ENCODE results near the gene BRF1.
"Not testable (repeated sequence)": the region's sequence is repeated elsewhere in the genome, so short reads cannot be mapped to it uniquely, and the experiment has no call there.

Gene BRF1

DNA sequence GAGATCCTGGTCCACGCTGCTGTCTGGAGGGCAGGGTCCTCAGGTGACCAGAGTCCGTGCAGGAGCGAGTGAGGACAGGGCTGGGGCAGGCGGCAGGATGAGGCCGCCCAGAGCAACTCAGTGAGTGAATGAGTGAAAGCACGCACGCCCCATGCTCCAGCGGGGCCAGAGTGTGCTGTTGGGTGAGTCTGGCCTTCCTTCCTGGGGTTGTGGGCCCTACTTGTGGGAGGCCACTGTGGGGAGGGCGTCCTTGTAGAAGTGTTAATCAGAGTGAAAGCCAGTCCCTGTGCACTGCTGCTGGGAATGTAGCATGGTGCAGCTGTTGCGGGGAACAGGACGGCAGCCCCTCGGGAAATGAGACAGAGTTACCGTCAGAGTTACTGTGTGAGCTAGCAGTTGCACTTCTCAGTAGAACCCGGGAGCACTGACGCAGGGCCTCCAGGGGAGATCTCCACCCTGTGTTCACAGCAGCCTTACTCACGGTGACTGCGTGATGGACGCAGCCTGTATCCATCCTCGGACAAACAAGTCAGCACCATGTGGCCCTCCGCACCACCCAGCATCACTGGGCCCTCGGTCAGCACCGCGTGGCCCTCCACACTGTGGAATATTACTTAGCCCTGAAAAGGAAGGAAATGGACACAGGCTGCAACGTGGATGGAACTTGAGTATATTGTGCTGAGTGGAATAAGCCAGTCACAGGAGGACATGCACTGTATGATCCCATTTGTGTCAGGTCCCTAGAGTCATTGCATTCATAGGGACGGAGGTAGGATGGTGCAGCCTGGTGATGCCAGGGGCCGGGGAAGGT, 35.9 kb upstream of the BRF1 start:
- in situ Hi-C loops (cut with MboI; ENCODE audit: low sequenced_read_pairs) = no loop called here
- Histone ChIP-seq H3K9me3 (no peaks in the 10 kb centered on the region), H3K27me3 (ENCODE audit: low read depth) (no peaks in the 10 kb centered on the region), H3K4me3 (no peak overlapping the region), H3K36me3 (replicated peaks) (no peaks in the 10 kb centered on the region), H3K4me1 (no peaks in the 10 kb centered on the region)
- DNase-seq (ENCODE audit: low spot score in 2 of 2) = no peak

GRCh38 chr14:105335735-105336476, 35.1 kb upstream of the BRF1 start:
- H3K36me3 ChIP-seq (replicated peaks) = no peaks in the 10 kb centered on the region
- H3K4me3 ChIP-seq = no peak overlapping the region
- in situ Hi-C loops (cut with MboI; ENCODE audit: low sequenced_read_pairs) = no loop called here
- no peaks in the 10 kb centered on the region for H3K27me3 ChIP-seq (ENCODE audit: low read depth)
- no peaks in the 10 kb centered on the region for H3K4me1 ChIP-seq
- H3K9me3 ChIP-seq = no peaks in the 10 kb centered on the region
- no peak for DNase-seq (ENCODE audit: low spot score in 2 of 2)

DNA sequence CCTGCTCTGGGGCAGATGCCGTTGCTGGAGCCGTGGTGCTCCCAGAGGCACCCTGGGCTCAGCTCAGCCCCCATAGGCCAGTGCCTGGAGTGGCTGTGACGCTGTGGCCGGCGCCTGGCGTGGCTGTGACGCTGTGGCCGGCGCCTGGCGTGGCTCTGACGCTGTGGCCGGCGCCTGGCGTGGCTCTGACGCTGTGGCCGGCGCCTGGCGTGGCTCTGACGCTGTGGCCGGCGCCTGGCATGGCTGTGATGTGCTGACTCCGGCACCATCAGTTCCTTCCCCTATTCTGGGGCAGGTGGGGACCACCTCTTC, 34.4 kb upstream of the BRF1 start:
- H3K9me3 ChIP-seq; H3K4me3 ChIP-seq; H3K4me1 ChIP-seq; H3K27me3 ChIP-seq (ENCODE audit: low read depth); in situ Hi-C loops (cut with MboI; ENCODE audit: low sequenced_read_pairs); H3K36me3 ChIP-seq (replicated peaks); DNase-seq (ENCODE audit: low spot score in 2 of 2): not testable (repeated sequence)

DNA sequence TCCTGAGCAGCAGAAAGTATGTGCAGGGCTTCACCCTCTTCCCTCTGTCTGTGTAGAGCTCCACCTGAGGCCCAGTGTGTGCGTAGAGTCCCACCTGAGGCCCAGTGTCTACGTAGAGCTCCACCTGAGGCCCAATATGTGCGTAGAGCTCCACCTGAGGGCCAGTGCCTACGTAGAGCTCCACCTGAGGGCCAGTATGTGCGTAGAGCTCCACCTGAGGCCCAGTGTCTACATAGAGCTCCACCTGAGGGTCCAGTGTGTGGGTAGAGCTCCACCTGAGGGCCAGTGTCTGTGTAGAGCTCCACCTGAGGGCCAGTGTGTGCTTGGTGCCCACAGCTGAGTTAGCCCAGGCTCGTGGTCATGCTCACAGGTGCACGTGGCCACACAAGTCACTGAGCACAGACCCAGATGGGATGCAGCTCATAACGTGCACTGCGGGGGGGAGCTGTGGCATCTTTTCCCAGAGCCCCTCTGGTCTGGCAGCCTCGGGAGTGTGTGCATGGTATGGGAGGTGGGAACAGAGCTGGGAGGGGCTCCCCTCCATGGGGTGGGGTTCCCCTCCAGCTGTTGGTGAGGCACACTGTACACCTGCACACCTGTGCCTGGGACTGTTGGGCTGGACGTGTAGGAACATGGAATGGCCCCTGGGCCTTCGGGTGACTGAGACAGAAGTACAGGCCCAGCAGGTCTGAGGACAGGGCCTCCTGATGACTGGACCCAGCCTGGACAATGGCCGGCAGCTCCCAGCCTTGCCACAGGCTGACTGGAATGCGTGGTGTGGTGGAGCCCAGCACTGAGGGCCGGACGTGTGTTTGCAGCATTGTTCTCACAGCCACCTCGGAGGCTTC, 33.8 kb upstream of the BRF1 start:
- Histone ChIP-seq H3K4me1 (no peaks in the 10 kb centered on the region), H3K9me3 (no peaks in the 10 kb centered on the region), H3K36me3 (replicated peaks) (no peaks in the 10 kb centered on the region), H3K4me3 (no peak overlapping the region), H3K27me3 (ENCODE audit: low read depth) (no peaks in the 10 kb centered on the region)
- no peak for DNase-seq (ENCODE audit: low spot score in 2 of 2)
- in situ Hi-C loops (cut with MboI; ENCODE audit: low sequenced_read_pairs) = no loop called here

DNA sequence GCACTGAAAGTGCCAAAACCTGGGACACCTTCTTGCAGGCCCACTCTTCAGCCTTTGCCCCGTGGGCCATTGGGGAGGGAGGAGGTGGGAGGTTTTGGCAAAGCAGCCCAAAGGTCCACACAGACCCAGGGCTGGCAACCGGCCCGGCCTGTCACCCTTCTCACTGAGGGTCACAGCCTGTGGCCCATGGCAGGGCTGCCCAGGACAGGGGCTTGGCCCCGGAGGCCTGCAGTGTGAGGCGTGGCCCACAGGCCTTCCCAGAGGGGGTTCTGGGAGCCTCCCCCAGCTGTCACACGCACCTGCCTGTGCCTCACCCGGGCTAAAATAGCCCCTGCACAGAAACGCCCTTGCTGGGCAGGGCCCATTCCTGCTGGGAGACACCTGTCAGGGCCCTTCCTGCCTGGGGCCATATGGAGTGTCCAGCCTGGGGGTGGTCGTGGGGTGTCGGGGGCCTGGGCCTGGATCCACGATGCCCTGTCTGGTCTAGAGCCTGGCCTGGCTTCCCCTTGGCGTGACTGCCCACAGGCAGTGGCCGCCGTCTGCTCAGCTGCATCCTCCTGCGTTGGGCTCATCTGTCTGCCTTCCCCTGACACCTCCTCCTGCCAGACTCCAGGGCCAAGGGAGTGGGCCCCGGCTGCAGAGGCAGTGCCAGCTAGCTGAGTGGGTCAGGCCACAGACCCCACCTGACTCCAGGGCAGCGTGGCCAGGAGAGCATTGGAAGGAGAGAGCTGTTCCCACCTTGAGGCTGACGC, 33.0 kb upstream of the BRF1 start:
- no peak for DNase-seq (ENCODE audit: low spot score in 2 of 2)
- in situ Hi-C loops (cut with MboI; ENCODE audit: low sequenced_read_pairs) = no loop called here
- H3K27me3 ChIP-seq (ENCODE audit: low read depth) = no peaks in the 10 kb centered on the region

GRCh38 chr14:105333020-105333490, 32.3 kb upstream of the BRF1 start:
- no peak overlapping the region for H3K4me3 ChIP-seq
- no peaks in the 10 kb centered on the region for H3K36me3 ChIP-seq (replicated peaks)
- no peaks in the 10 kb centered on the region; the same call in 1 of the 2 replicates for H3K4me1 ChIP-seq
- no peak for DNase-seq (ENCODE audit: low spot score in 2 of 2)
- no peaks in the 10 kb centered on the region for H3K27me3 ChIP-seq (ENCODE audit: low read depth)
- in situ Hi-C loops (cut with MboI; ENCODE audit: low sequenced_read_pairs) = no loop called here
- no peaks in the 10 kb centered on the region for H3K9me3 ChIP-seq

More for the DNA sequence above, 33.0 kb upstream of the BRF1 start:
- Histone ChIP-seq H3K9me3 (no peaks in the 10 kb centered on the region), H3K4me3 (no peak overlapping the region), H3K4me1 (no peaks in the 10 kb centered on the region), H3K36me3 (replicated peaks) (no peaks in the 10 kb centered on the region)

DNA sequence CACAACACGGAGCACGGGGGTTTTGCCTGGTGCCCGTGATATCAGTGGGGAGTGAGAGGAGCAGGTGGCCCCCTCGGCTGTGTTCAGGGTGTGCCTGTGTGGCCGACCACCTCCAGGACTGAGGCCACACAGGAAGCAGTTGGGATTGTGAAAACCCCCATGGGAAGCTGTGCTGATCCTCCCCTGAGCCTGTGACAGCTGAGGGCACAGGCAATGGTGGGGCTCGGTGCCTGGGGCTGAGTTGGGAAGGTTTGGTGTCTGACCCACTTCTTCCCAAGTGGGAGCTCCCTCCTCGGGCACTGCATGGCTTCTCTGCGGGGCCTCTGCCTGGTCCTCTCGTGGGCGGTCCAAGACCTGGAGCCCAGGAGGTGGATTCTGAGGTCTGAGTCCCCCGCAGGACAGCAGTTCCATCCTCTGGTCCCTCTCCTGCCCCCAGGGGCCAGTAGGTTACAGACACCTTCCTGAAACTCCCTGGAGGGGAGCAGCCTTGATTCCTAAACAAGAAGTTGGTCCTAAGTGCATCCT, 31.6 kb upstream of the BRF1 start:
- Histone ChIP-seq H3K9me3 (no peaks in the 10 kb centered on the region), H3K27me3 (ENCODE audit: low read depth) (no peaks in the 10 kb centered on the region), H3K4me3 (no peak overlapping the region), H3K4me1 (no peaks in the 10 kb centered on the region; the same call in 1 of the 2 replicates), H3K36me3 (replicated peaks) (no peaks in the 10 kb centered on the region)
- DNase-seq (ENCODE audit: low spot score in 2 of 2) = no peak
- in situ Hi-C loops (cut with MboI; ENCODE audit: low sequenced_read_pairs) = no loop called here

- no peaks in the 10 kb centered on the region for H3K27me3 ChIP-seq (ENCODE audit: low read depth)
- H3K4me1 ChIP-seq = no peaks in the 10 kb centered on the region; the same call in 1 of the 2 replicates
- no peaks in the 10 kb centered on the region for H3K36me3 ChIP-seq (replicated peaks)
- in situ Hi-C loops (cut with MboI; ENCODE audit: low sequenced_read_pairs) = no loop called here
- no peaks in the 10 kb centered on the region for H3K9me3 ChIP-seq
- no peak overlapping the region for H3K4me3 ChIP-seq
- no peak for DNase-seq (ENCODE audit: low spot score in 2 of 2)
These were observed 31.0 kb upstream of the BRF1 start for GRCh38 chr14:105331575-105332349.

GRCh38 chr14:105330491-105330895, 29.7 kb upstream of the BRF1 start:
- Histone ChIP-seq H3K9me3 (no peaks in the 10 kb centered on the region), H3K27me3 (ENCODE audit: low read depth) (no peaks in the 10 kb centered on the region), H3K36me3 (replicated peaks) (no peaks in the 10 kb centered on the region), H3K4me1 (peaks cover 3% of the 10 kb centered on the region; the same call in 1 of the 2 replicates), H3K4me3 (no peak overlapping the region)
- in situ Hi-C loops (cut with MboI; ENCODE audit: low sequenced_read_pairs) = no loop called here
- DNase-seq (ENCODE audit: low spot score in 2 of 2) = no peak

- Histone ChIP-seq H3K9me3 (no peaks in the 10 kb centered on the region), H3K4me1 (peaks cover 3% of the 10 kb centered on the region; the same call in 1 of the 2 replicates), H3K4me3 (no peak overlapping the region), H3K27me3 (ENCODE audit: low read depth) (no peaks in the 10 kb centered on the region), H3K36me3 (replicated peaks) (no peaks in the 10 kb centered on the region)
- in situ Hi-C loops (cut with MboI; ENCODE audit: low sequenced_read_pairs) = no loop called here
- no peak for DNase-seq (ENCODE audit: low spot score in 2 of 2)
These were observed 28.8 kb upstream of the BRF1 start for GRCh38 chr14:105329411-105330150.

DNA sequence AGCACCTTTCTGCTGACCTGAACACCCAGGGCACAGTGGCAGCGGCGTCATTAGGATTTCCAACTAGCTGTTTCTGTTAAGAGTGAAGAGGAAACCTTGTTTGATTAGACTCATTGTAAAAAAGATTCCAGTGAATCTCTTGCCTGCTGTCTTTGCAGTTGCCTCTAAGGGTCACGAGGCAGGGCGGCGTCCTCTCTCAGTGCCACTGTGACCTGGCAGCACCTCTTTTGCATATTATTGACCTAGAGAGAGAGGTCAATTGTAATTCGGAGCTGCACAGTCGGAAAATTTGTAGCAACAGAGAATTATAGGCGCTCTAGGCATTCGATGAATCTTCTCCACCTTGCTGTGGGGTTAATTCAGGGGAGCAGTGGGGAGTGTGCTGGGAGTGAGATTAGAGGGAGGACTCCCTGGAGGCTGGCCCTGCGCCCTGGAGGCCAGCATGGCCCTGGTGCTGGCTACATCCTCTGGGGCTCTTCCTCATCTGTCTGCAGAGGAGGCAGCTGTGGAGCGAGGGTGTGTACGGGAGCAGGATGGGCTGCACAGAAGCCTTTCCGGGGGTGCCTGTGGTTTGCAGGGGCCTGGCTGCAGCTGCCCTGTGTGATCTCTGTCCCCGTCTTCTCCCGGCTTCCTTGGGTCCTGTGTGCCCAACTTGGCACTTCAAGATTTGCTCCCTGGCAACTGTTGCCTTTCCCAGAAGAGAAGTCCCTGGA, 28.0 kb upstream of the BRF1 start:
- no peak for DNase-seq (ENCODE audit: low spot score in 2 of 2)
- Histone ChIP-seq H3K36me3 (replicated peaks) (no peaks in the 10 kb centered on the region), H3K4me1 (peaks cover 3% of the 10 kb centered on the region; the same call in 1 of the 2 replicates), H3K9me3 (no peaks in the 10 kb centered on the region), H3K27me3 (ENCODE audit: low read depth) (no peaks in the 10 kb centered on the region), H3K4me3 (no peak overlapping the region)
- in situ Hi-C loops (cut with MboI; ENCODE audit: low sequenced_read_pairs) = no loop called here

All from HAP-1 (cell line).